Chondrocyte (in vitro differentiated cells): ENCODE data around the gene HRH2. TPM values are rescaled to one million over a fixed set of nuclear protein-coding genes. Genes with fewer than 3 reads are reported as not detected.

Source experiments
- DNase-seq: peaks from one replicate; pipeline ENCODE4 v3.0.0; 2021; ENCODE audit warnings: mixed read lengths, low spot score
- H3K27ac Mint-ChIP-seq: one replicate; pipeline ENCODE4 v1.8.0; 2021; ENCODE audit warnings: mild to moderate bottlenecking, moderate library complexity, mixed read lengths; ENCODE audit not compliant: unreplicated experiment
- H3K27me3 Mint-ChIP-seq: 2 replicates; pipeline ENCODE4 v1.8.0; 2021; ENCODE audit warnings: low read depth, mixed read lengths
- H3K36me3 Mint-ChIP-seq: 2 replicates; pipeline ENCODE4 v1.8.0; 2021; ENCODE audit warnings: low read depth, mixed read lengths
- H3K4me1 Mint-ChIP-seq: 2 replicates; pipeline ENCODE4 v1.8.0; 2021; ENCODE audit warnings: low read depth, mild to moderate bottlenecking, mixed read lengths
- H3K4me3 Mint-ChIP-seq: one replicate; pipeline ENCODE4 v1.8.0; 2021; ENCODE audit warnings: mild to moderate bottlenecking, moderate library complexity, mixed read lengths; ENCODE audit not compliant: unreplicated experiment
- H3K9me3 Mint-ChIP-seq: 2 replicates; pipeline ENCODE4 v1.8.0; 2021; ENCODE audit warnings: low read depth, mixed read lengths
- total RNA-seq: library from RNA; stranded (reverse); gene quantifications from 3 replicates; pipeline ENCODE4 v1.2.1, GENCODE V29; 2021
- TF ChIP-seq, protein P1 (sequence below): fragments of 200-600 bp; sonication (generic); IDR thresholded peaks from 2 replicates; pipeline ENCODE4 v1.5.0; 2021; ENCODE audit warnings: antibody characterized with exemption, mild to moderate bottlenecking, moderate library complexity

HRH2 gene
- total RNA-seq, 1 donor from 2014 or later, result 0.30 TPM

GRCh38 chr5:175653763-175654162, 4.1 kb upstream of the HRH2 start:
- H3K27ac Mint-ChIP-seq, result no peak overlapping the region
- DNase-seq, result no peak
- TF ChIP-seq, protein P1, sequence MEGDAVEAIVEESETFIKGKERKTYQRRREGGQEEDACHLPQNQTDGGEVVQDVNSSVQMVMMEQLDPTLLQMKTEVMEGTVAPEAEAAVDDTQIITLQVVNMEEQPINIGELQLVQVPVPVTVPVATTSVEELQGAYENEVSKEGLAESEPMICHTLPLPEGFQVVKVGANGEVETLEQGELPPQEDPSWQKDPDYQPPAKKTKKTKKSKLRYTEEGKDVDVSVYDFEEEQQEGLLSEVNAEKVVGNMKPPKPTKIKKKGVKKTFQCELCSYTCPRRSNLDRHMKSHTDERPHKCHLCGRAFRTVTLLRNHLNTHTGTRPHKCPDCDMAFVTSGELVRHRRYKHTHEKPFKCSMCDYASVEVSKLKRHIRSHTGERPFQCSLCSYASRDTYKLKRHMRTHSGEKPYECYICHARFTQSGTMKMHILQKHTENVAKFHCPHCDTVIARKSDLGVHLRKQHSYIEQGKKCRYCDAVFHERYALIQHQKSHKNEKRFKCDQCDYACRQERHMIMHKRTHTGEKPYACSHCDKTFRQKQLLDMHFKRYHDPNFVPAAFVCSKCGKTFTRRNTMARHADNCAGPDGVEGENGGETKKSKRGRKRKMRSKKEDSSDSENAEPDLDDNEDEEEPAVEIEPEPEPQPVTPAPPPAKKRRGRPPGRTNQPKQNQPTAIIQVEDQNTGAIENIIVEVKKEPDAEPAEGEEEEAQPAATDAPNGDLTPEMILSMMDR, result no peak
- no peak overlapping the region for H3K4me3 Mint-ChIP-seq
- no peaks in the 10 kb centered on the region for H3K36me3 Mint-ChIP-seq
- H3K9me3 Mint-ChIP-seq, result peaks cover 17% of the 10 kb centered on the region
- peaks cover 26% of the 10 kb centered on the region for H3K4me1 Mint-ChIP-seq
- peaks cover 18% of the 10 kb centered on the region for H3K27me3 Mint-ChIP-seq

DNA sequence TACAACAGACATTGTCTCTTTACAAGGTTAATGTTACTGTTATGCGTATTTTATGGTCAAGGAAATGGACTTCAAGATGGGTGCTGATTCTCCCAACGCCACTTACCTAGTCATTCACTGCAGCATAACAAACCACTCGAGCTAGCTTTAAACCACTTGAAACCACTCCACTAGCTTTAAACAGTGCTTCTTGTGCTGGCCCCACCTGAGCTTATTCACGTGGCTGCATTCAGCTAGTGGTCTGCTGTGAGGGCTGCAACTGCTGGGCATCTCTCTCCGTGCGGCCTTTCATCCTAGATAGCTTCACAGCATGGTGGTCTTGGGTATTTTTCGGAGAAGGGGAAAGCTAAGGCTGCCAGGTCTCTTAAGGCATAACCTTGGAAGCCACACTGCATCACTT, 3.5 kb upstream of the HRH2 start:
- H3K9me3 Mint-ChIP-seq, result peaks cover 12% of the 10 kb centered on the region
- no peaks in the 10 kb centered on the region for H3K36me3 Mint-ChIP-seq
- H3K4me1 Mint-ChIP-seq, result peaks cover 26% of the 10 kb centered on the region
- no peak overlapping the region for H3K27ac Mint-ChIP-seq
- H3K27me3 Mint-ChIP-seq, result peaks cover 18% of the 10 kb centered on the region
- DNase-seq, result no peak
- TF ChIP-seq, protein P1, result no peak
- H3K4me3 Mint-ChIP-seq, result no peak overlapping the region

GRCh38 chr5:175654807-175655206, 3.1 kb upstream of the HRH2 start:
- Mint-ChIP-seq H3K4me3 (no peak overlapping the region), H3K36me3 (no peaks in the 10 kb centered on the region), H3K9me3 (peaks cover 10% of the 10 kb centered on the region), H3K27ac (no peak overlapping the region), H3K27me3 (peaks cover 18% of the 10 kb centered on the region), H3K4me1 (peaks cover 26% of the 10 kb centered on the region)
- TF ChIP-seq, protein P1, result no peak
- DNase-seq, result no peak

DNA sequence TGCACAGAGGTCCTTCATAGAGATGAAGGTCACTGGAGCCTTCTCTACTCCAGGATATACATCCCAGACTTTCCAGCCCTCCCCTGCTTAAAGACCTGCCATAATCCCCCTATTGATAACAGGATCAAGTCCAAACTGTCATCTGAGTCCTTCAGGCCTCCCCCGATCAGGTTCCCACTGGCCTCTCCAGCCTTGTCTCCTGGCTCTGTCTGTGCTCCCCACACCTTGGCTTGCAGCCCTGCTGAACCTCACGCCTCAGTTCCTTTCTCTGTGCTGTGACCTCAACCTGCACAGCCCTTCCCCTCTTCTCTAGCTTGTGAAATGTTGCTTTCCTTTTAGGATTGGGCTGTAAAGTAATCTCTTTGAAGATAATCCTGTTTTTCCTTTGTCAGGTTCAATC, 2.5 kb upstream of the HRH2 start:
- TF ChIP-seq, protein P1, result no peak
- Mint-ChIP-seq H3K4me1 (peaks cover 26% of the 10 kb centered on the region), H3K27me3 (peaks cover 18% of the 10 kb centered on the region), H3K9me3 (peaks cover 7% of the 10 kb centered on the region), H3K36me3 (no peaks in the 10 kb centered on the region), H3K27ac (no peak overlapping the region), H3K4me3 (no peak overlapping the region)
- DNase-seq, result no peak

- H3K9me3 Mint-ChIP-seq, result no peaks in the 10 kb centered on the region
- H3K4me1 Mint-ChIP-seq, result peaks cover 26% of the 10 kb centered on the region
- H3K27me3 Mint-ChIP-seq, result peaks cover 17% of the 10 kb centered on the region
- H3K4me3 Mint-ChIP-seq, result peak overlapping the region; percentile 78
- H3K36me3 Mint-ChIP-seq, result no peaks in the 10 kb centered on the region
- TF ChIP-seq, protein P1, result no peak
- no peak for DNase-seq
- H3K27ac Mint-ChIP-seq, result no peak overlapping the region
Measured at GRCh38 chr5:175656966-175657365, 905 bp upstream of the HRH2 start.
